Embryonic facial prominence (tissue), 1 donor: ENCODE measurements around the gene PLPPR1.

Experiments used
- DNase-seq: peaks from one replicate; pipeline ENCODE4 v3.0.0-alpha.2; 2016; ENCODE audit errors: extremely low spot score

The PLPPR1 gene

GRCh38 chr9:101047848-101048397 lies 19.4 kb downstream of the PLPPR1 start:
- no peak for DNase-seq

- DNase-seq, result no peak
These were observed 22.1 kb downstream of the PLPPR1 start for GRCh38 chr9:101050650-101051049.

GRCh38 chr9:101054657-101055056 lies 26.1 kb downstream of the PLPPR1 start:
- no peak for DNase-seq

- DNase-seq, result no peak
These were observed 27.0 kb downstream of the PLPPR1 start for GRCh38 chr9:101055516-101055915.

GRCh38 chr9:101062686-101063085 lies 34.2 kb downstream of the PLPPR1 start:
- no peak for DNase-seq

GRCh38 chr9:101063192-101063591 lies 34.7 kb downstream of the PLPPR1 start:
- no peak for DNase-seq

GRCh38 chr9:101064206-101064605 lies 35.7 kb downstream of the PLPPR1 start:
- no peak for DNase-seq

GRCh38 chr9:101065930-101066329 lies 37.4 kb downstream of the PLPPR1 start:
- DNase-seq, result no peak

- DNase-seq, result no peak
These were observed 40.2 kb downstream of the PLPPR1 start for GRCh38 chr9:101068696-101069095.

GRCh38 chr9:101072259-101072658 lies 43.7 kb downstream of the PLPPR1 start:
- no peak for DNase-seq

GRCh38 chr9:101073122-101073521 lies 44.6 kb downstream of the PLPPR1 start:
- no peak for DNase-seq

- no peak for DNase-seq
These were observed 53.1 kb downstream of the PLPPR1 start for GRCh38 chr9:101081641-101082040.

GRCh38 chr9:101083448-101084202 lies 55.1 kb downstream of the PLPPR1 start:
- DNase-seq, result no peak

- DNase-seq, result no peak
These were observed 58.9 kb downstream of the PLPPR1 start for GRCh38 chr9:101087426-101087825.

- no peak for DNase-seq
These were observed 64.4 kb downstream of the PLPPR1 start for GRCh38 chr9:101092922-101093321.

- DNase-seq, result no peak
These were observed 65.1 kb downstream of the PLPPR1 start for GRCh38 chr9:101093620-101094019.

GRCh38 chr9:101094686-101095085 lies 66.2 kb downstream of the PLPPR1 start:
- no peak for DNase-seq

GRCh38 chr9:101097210-101097609 lies 68.7 kb downstream of the PLPPR1 start:
- no peak for DNase-seq

GRCh38 chr9:101098392-101098791 lies 69.9 kb downstream of the PLPPR1 start:
- no peak for DNase-seq

- DNase-seq, result no peak
These were observed 85.8 kb downstream of the PLPPR1 start for GRCh38 chr9:101114317-101114716.

- no peak for DNase-seq
These were observed 86.6 kb downstream of the PLPPR1 start for GRCh38 chr9:101115102-101115501.

- DNase-seq, result no peak
These were observed 88.6 kb downstream of the PLPPR1 start for GRCh38 chr9:101117161-101117560.

GRCh38 chr9:101119206-101119819 lies 90.8 kb downstream of the PLPPR1 start:
- no peak for DNase-seq
